Sigmoid colon (tissue), 7 donors: ENCODE measurements around the gene ARHGDIB. TPM values are rescaled to one million over a fixed set of nuclear protein-coding genes. Genes with fewer than 3 reads are reported as not detected.

Experiments
- DNase-seq: peaks from one replicate; pipeline ENCODE4 v3.0.0-alpha.2; 2019
- H3K27ac ChIP-seq, 4 donors: fragments of 200-600 bp; sonication (generic); one replicate each; pipeline ENCODE4 v1.5.1; 2016 to 2019; ENCODE audit warnings: mild to moderate bottlenecking in 1 of 4
- H3K27me3 ChIP-seq, 3 donors: fragments of 200-600 bp; sonication (generic); one replicate each; pipeline ENCODE4 v1.5.1; 2019; ENCODE audit warnings: mild to moderate bottlenecking in 1 of 3
- H3K36me3 ChIP-seq, 4 donors: fragments of 200-600 bp; sonication (generic); one replicate each; pipeline ENCODE4 v1.5.1; 2016 to 2019
- H3K4me1 ChIP-seq, 4 donors: fragments of 200-600 bp; sonication (generic); one replicate each; pipeline ENCODE4 v1.5.1; 2017 to 2019
- H3K4me3 ChIP-seq, 4 donors: fragments of 200-600 bp; sonication (generic); one replicate each; pipeline ENCODE4 v1.5.1; 2017 to 2019; ENCODE audit warnings: mild to moderate bottlenecking in 2 of 4, moderate library complexity in 1 of 4
- H3K9me3 ChIP-seq, 4 donors: fragments of 200-600 bp in 3 of 4; sonication (generic) in 3 of 4; one replicate each; pipeline versions ENCODE4 v1.5.1 to v1.6.1; 2013 to 2019
- CTCF ChIP-seq, 4 experiments: fragments of 450-650 bp in 3 of 4; fragments of 200-600 bp in 1 of 4; IDR thresholded peaks; one replicate each; pipeline ENCODE4 v1.5.1; 2016 to 2019; ENCODE audit warnings: antibody characterized with exemption in 4 of 4, mild to moderate bottlenecking in 3 of 4, moderate library complexity in 2 of 4
- EP300 ChIP-seq, 4 donors: sonication (generic); formaldehyde crosslinking; IDR thresholded peaks; one replicate each; pipeline ENCODE4 v1.6.1; 2017; ENCODE audit warnings: antibody characterized with exemption in 4 of 4
- POLR2A ChIP-seq, 2 donors: fragments of 450-650 bp; IDR thresholded peaks; one replicate each; pipeline ENCODE4 v1.6.1; 2016; ENCODE audit warnings: antibody characterized with exemption in 2 of 2, mild to moderate bottlenecking in 2 of 2, moderate library complexity in 2 of 2
- POLR2AphosphoS5 ChIP-seq, 4 donors: sonication (generic); formaldehyde crosslinking; IDR thresholded peaks; one replicate each; pipeline ENCODE4 v1.6.1; 2017; ENCODE audit warnings: antibody characterized with exemption in 4 of 4
- WGBS, 2 donors: extraction: QIAGEN DNeasy Blood & Tissue Kit; methylation state at CpG; one replicate each; pipeline ENCODE4 v1.1.7; 2013; 5-methylcytosine and 5-hydroxymethylcytosine counted together
- intact Hi-C: fragments of 100-400 bp; cut with DNase I; formaldehyde crosslinking; loops from one replicate; pipeline ENCODE4 v1.15.1; 2023
- polyA plus RNA-seq, 3 donors: library from polyadenylated mRNA; stranded (reverse); fragments of 200-250 nt; gene quantifications; one replicate each; pipeline ENCODE4 v1.2.3, GENCODE V29; 2013
- total RNA-seq, 4 donors: library from RNA; depleted of rRNA; stranded (reverse); fragments of >200 nt; gene quantifications; one replicate each; pipeline ENCODE4 v1.1.0, GENCODE V29; 2016
- donor health status: healthy with polysubstance abuse.
- donor health status: Bipolar disorder and iron deficiency.
- donor health status: healthy.

Gene ARHGDIB
- total and polyA plus RNA-seq, 7 donors, result 21.0 to 304 (median 71.4) TPM

GRCh38 chr12:14954269-14954668 is 7.1 kb downstream of the ARHGDIB start:
- H3K27ac ChIP-seq, result peak overlapping the region in 1 of 4 donors; percentile 83
- H3K36me3 ChIP-seq, result no peaks in the 10 kb centered on the region
- H3K27me3 ChIP-seq, result no peaks in the 10 kb centered on the region
- intact Hi-C loops, result no loop called here
- no peak for DNase-seq
- TF ChIP-seq POLR2AphosphoS5 (IDR thresholded peaks at IDR 0.05) (no peak), POLR2A (IDR thresholded peaks at IDR 0.05) (no peak), CTCF (IDR thresholded peaks at IDR 0.05) (no peak), EP300 (IDR thresholded peaks at IDR 0.05) (no peak)
- 59 to 86% methylated on average over 4 of the region's 4 CpGs for WGBS, 2 donors
- peaks cover 0 to 34% (median 28%) of the 10 kb centered on the region in 4 donors for H3K4me1 ChIP-seq
- H3K9me3 ChIP-seq, result no peaks in the 10 kb centered on the region
- H3K4me3 ChIP-seq, result no peak overlapping the region

GRCh38 chr12:14953752-14954151 is 7.6 kb downstream of the ARHGDIB start:
- intact Hi-C loops, result no loop called here
- WGBS, 2 donors, result 61 to 90% methylated on average over 1 of the region's 1 CpG
- no peaks in the 10 kb centered on the region for H3K27me3 ChIP-seq
- H3K27ac ChIP-seq, result peak overlapping the region in 1 of 4 donors; percentile 83
- no peaks in the 10 kb centered on the region for H3K36me3 ChIP-seq
- no peak overlapping the region for H3K4me3 ChIP-seq
- H3K4me1 ChIP-seq, result peaks cover 0 to 39% (median 33%) of the 10 kb centered on the region in 4 donors
- TF ChIP-seq POLR2A (IDR thresholded peaks at IDR 0.05), result no peak
- H3K9me3 ChIP-seq, result no peaks in the 10 kb centered on the region
- no peak for DNase-seq

GRCh38 chr12:14952299-14952921 is 9.0 kb downstream of the ARHGDIB start:
- H3K4me1 ChIP-seq, result peaks cover 0 to 51% (median 40%) of the 10 kb centered on the region in 4 donors
- no peaks in the 10 kb centered on the region for H3K36me3 ChIP-seq
- no peak for TF ChIP-seq CTCF (IDR thresholded peaks at IDR 0.05)
- peak in 1 of 4 donors; percentile 61 for TF ChIP-seq POLR2AphosphoS5 (IDR thresholded peaks at IDR 0.05)
- no peak overlapping the region for H3K4me3 ChIP-seq
- DNase-seq, result no peak
- peak overlapping the region; percentile 17 to 83 (median 51) for H3K27ac ChIP-seq
- WGBS, 2 donors, result 37 to 69% methylated on average over 7 of the region's 7 CpGs
- no peaks in the 10 kb centered on the region for H3K27me3 ChIP-seq
- no peaks in the 10 kb centered on the region for H3K9me3 ChIP-seq
- intact Hi-C loops, result no loop called here

GRCh38 chr12:14951851-14952250 is 9.6 kb downstream of the ARHGDIB start:
- intact Hi-C loops, result no loop called here
- 44 to 76% methylated on average over 1 of the region's 1 CpG for WGBS, 2 donors
- H3K4me1 ChIP-seq, result peaks cover 0 to 52% (median 36%) of the 10 kb centered on the region in 4 donors

More at GRCh38 chr12:14951851-14952250, 9.6 kb downstream of the ARHGDIB start:
- DNase-seq, result no peak
- Histone ChIP-seq H3K4me3 (no peak overlapping the region), H3K36me3 (no peaks in the 10 kb centered on the region), H3K27ac (peak overlapping the region; percentile 30 to 83 (median 59)), H3K9me3 (no peaks in the 10 kb centered on the region), H3K27me3 (no peaks in the 10 kb centered on the region)
- TF ChIP-seq EP300 (IDR thresholded peaks at IDR 0.05), result no peak
- TF ChIP-seq CTCF (IDR thresholded peaks at IDR 0.05), result no peak
- TF ChIP-seq POLR2A (IDR thresholded peaks at IDR 0.05), result no peak
- TF ChIP-seq POLR2AphosphoS5 (IDR thresholded peaks at IDR 0.05), result no peak
